ENCODE results near the gene GRK5.
A peak's percentile ranks its signal among the peaks of the same experiment; 100 is the strongest.

The GRK5 gene

DNA sequence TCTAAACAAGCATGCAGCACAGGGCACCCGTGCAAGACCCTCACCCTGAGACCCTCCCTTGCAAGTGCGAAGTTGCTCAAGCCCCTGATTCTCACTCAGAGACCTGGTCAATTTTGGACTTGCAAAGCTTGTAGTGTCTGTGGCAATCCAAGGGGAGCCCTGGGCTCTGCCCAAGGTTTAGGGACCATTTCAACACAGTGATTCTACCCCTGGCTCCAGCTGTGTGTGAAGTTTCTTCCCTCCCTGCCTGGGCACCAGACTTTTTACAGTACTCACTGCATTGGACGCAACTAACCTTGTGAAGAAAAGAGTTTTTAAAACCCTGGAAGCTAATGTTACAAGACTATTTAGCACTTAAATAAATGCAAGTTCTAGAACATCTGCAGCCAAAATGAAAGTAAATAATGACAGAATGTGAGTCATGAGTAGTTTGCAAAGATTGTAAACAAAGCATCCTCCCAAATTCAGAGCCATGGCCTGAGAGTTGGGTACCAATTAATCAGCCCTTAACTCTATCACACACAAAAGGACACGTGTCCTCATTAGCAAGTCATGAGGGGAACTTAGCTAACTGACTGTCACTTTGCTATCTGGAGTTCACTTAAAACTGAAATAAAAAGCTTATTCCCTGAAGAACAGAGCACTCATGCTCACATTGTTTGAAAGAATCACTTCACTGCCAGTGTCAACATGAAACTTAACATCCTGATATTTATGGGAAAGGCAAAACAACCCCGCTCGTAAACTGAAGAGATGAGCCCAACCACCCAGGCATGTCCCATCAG, 287.1 kb downstream of the GRK5 start:
- no peak overlapping the region for H3K18ac ChIP-seq (ENCODE audit: low read length)
- H2AK5ac ChIP-seq (ENCODE audit: low read length), result no peak overlapping the region
- no peak overlapping the region for H3K4ac ChIP-seq (ENCODE audit: low read depth, low read length)
- no peak overlapping the region for H2BK120ac ChIP-seq (ENCODE audit: low read depth, low read length)
- no peak overlapping the region for H3K4me2 ChIP-seq (ENCODE audit: low read length)
- no peaks in the 10 kb centered on the region for H3K79me1 ChIP-seq (ENCODE audit: low read length)
- WGBS (ENCODE audit: extremely low coverage, insufficient coverage, low lambda C conversion rate), result no CpG with 5 or more reads among the region's 6 CpGs
- H2BK15ac ChIP-seq (replicated peaks; ENCODE audit: low read depth), result no peak overlapping the region
- no peak overlapping the region for H3K56ac ChIP-seq (ENCODE audit: low read length)
- no peaks in the 10 kb centered on the region for H3K4me1 ChIP-seq (ENCODE audit: control insufficient read depth, low read depth, low read length)
- H3K9ac ChIP-seq (ENCODE audit: low read length), result no peak overlapping the region
- no peaks in the 10 kb centered on the region for H3K27me3 ChIP-seq (ENCODE audit: insufficient read depth, low read length, poor library complexity)
- no peaks in the 10 kb centered on the region for H3K79me2 ChIP-seq (ENCODE audit: control insufficient read depth, insufficient read depth, low read length)
- DNase-seq, result no peak
- no peak overlapping the region for H2BK5ac ChIP-seq (ENCODE audit: low read length)
- no peaks in the 10 kb centered on the region for H3K36me3 ChIP-seq (ENCODE audit: control insufficient read depth, insufficient read depth, low read length)
- no peak overlapping the region for H3K4me3 ChIP-seq (ENCODE audit: low read length)
- H3K23ac ChIP-seq (ENCODE audit: low read length), result no peak overlapping the region
- H4K8ac ChIP-seq (ENCODE audit: low read depth, low read length), result no peak overlapping the region
- no peak overlapping the region for H3K27ac ChIP-seq (ENCODE audit: low read depth, low read length)
- no peak overlapping the region for H4K5ac ChIP-seq (ENCODE audit: low read length)

DNA sequence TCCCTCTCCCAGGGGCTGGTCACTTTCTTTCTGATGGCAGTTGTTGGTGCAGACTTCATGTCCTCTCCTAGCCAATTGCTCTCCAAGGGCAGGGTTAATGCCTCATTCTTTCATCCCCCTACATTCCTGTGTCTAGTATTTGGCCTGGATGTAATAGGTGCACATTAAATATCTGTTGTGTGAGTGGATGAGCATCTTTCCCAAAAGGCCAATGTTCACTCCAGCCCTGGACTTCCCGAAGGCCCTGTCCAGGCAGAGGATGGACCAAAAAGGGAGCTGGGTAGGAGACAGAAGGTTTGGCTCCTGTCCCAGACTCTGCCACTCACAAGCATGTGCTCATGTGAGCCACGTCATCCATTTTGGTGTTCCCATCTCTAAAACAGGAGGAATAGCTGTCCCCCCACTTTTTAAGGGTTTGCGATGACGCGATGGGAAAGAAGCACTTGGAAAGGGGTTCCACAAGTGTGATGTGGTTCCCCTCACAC, 287.7 kb downstream of the GRK5 start:
- Histone ChIP-seq H2AK5ac (ENCODE audit: low read length) (no peak overlapping the region), H2BK15ac (replicated peaks; ENCODE audit: low read depth) (no peak overlapping the region)
- DNase-seq, result no peak

DNA sequence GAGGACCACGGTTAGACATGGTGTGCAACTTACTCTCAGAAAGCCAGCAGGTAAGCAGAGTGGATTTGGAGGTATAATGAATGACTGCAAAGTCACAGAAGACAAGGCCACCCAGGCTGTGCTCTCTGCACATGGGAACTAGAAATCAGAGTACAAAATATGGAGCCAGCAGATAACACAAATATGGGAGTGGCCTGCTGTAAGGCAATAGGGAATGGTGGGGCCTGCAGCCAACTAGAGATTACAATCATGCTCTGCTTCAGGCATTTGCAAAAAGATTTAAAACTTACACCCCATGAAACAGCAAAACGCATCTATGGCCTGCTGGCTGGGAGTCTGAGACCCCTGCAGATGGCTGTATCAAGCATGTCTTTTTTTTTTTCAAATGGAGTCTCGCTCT, 288.2 kb downstream of the GRK5 start:
- H3K56ac ChIP-seq (ENCODE audit: low read length), result no peak overlapping the region

More for the DNA sequence above, 287.7 kb downstream of the GRK5 start:
- Histone ChIP-seq H3K23ac (ENCODE audit: low read length) (no peak overlapping the region), H4K5ac (ENCODE audit: low read length) (no peak overlapping the region), H3K4me1 (ENCODE audit: control insufficient read depth, low read depth, low read length) (no peaks in the 10 kb centered on the region), H3K36me3 (ENCODE audit: control insufficient read depth, insufficient read depth, low read length) (no peaks in the 10 kb centered on the region), H3K27me3 (ENCODE audit: insufficient read depth, low read length, poor library complexity) (no peaks in the 10 kb centered on the region), H3K4me2 (ENCODE audit: low read length) (no peak overlapping the region), H3K9ac (ENCODE audit: low read length) (no peak overlapping the region), H3K4ac (ENCODE audit: low read depth, low read length) (no peak overlapping the region), H2BK120ac (ENCODE audit: low read depth, low read length) (no peak overlapping the region), H2BK5ac (ENCODE audit: low read length) (no peak overlapping the region), H3K4me3 (ENCODE audit: low read length) (no peak overlapping the region), H3K18ac (ENCODE audit: low read length) (no peak overlapping the region), H3K79me2 (ENCODE audit: control insufficient read depth, insufficient read depth, low read length) (no peaks in the 10 kb centered on the region), H3K56ac (ENCODE audit: low read length) (no peak overlapping the region), H4K8ac (ENCODE audit: low read depth, low read length) (no peak overlapping the region), H3K79me1 (ENCODE audit: low read length) (no peaks in the 10 kb centered on the region), H3K27ac (ENCODE audit: low read depth, low read length) (no peak overlapping the region)
- no CpG with 5 or more reads among the region's 5 CpGs for WGBS (ENCODE audit: extremely low coverage, insufficient coverage, low lambda C conversion rate)

DNA sequence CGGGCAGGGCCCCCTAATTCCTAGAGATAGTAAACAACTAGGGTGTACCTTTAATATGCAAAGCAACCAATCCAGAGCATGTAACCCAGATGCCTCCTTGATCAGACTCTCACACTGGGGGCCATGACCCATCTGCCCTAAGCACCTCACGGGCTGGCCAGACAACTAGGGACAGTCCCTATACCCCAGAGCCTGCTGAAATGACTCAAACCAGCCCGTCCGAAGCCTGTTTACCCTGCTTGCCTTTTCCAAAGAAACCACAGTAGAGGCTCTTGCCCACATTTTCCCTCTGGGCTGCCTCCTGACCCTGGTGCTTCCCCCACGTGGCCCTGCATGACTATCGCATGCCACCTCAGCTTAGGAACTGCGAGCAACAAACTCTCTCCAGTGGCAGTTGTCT, 288.9 kb downstream of the GRK5 start:
- Histone ChIP-seq H4K8ac (ENCODE audit: low read depth, low read length) (no peak overlapping the region), H3K4me1 (ENCODE audit: control insufficient read depth, low read depth, low read length) (no peaks in the 10 kb centered on the region), H4K5ac (ENCODE audit: low read length) (no peak overlapping the region), H3K9ac (ENCODE audit: low read length) (no peak overlapping the region), H3K27me3 (ENCODE audit: insufficient read depth, low read length, poor library complexity) (no peaks in the 10 kb centered on the region), H3K36me3 (ENCODE audit: control insufficient read depth, insufficient read depth, low read length) (no peaks in the 10 kb centered on the region), H2AK5ac (ENCODE audit: low read length) (no peak overlapping the region), H3K4me3 (ENCODE audit: low read length) (no peak overlapping the region), H3K4ac (ENCODE audit: low read depth, low read length) (no peak overlapping the region), H3K27ac (ENCODE audit: low read depth, low read length) (no peak overlapping the region), H2BK120ac (ENCODE audit: low read depth, low read length) (no peak overlapping the region), H3K79me1 (ENCODE audit: low read length) (no peaks in the 10 kb centered on the region), H2BK15ac (replicated peaks; ENCODE audit: low read depth) (no peak overlapping the region), H2BK5ac (ENCODE audit: low read length) (no peak overlapping the region), H3K18ac (ENCODE audit: low read length) (no peak overlapping the region), H3K56ac (ENCODE audit: low read length) (no peak overlapping the region), H3K79me2 (ENCODE audit: control insufficient read depth, insufficient read depth, low read length) (no peaks in the 10 kb centered on the region), H3K23ac (ENCODE audit: low read length) (no peak overlapping the region), H3K4me2 (ENCODE audit: low read length) (no peak overlapping the region)
- peak; percentile 28 for DNase-seq
- no CpG with 5 or more reads among the region's 7 CpGs for WGBS (ENCODE audit: extremely low coverage, insufficient coverage, low lambda C conversion rate)

More for the DNA sequence above, 288.2 kb downstream of the GRK5 start:
- Histone ChIP-seq H3K18ac (ENCODE audit: low read length) (no peak overlapping the region), H3K27ac (ENCODE audit: low read depth, low read length) (no peak overlapping the region), H3K4me2 (ENCODE audit: low read length) (no peak overlapping the region), H2BK5ac (ENCODE audit: low read length) (no peak overlapping the region), H4K5ac (ENCODE audit: low read length) (no peak overlapping the region), H3K79me2 (ENCODE audit: control insufficient read depth, insufficient read depth, low read length) (no peaks in the 10 kb centered on the region), H2AK5ac (ENCODE audit: low read length) (no peak overlapping the region), H3K23ac (ENCODE audit: low read length) (no peak overlapping the region), H3K4me3 (ENCODE audit: low read length) (no peak overlapping the region), H2BK15ac (replicated peaks; ENCODE audit: low read depth) (no peak overlapping the region), H3K27me3 (ENCODE audit: insufficient read depth, low read length, poor library complexity) (no peaks in the 10 kb centered on the region), H3K4me1 (ENCODE audit: control insufficient read depth, low read depth, low read length) (no peaks in the 10 kb centered on the region), H3K36me3 (ENCODE audit: control insufficient read depth, insufficient read depth, low read length) (no peaks in the 10 kb centered on the region), H3K79me1 (ENCODE audit: low read length) (no peaks in the 10 kb centered on the region), H2BK120ac (ENCODE audit: low read depth, low read length) (no peak overlapping the region), H4K8ac (ENCODE audit: low read depth, low read length) (no peak overlapping the region), H3K9ac (ENCODE audit: low read length) (no peak overlapping the region), H3K4ac (ENCODE audit: low read depth, low read length) (no peak overlapping the region)
- WGBS (ENCODE audit: extremely low coverage, insufficient coverage, low lambda C conversion rate), result no CpG with 5 or more reads among the region's 3 CpGs
- DNase-seq, result no peak

DNA sequence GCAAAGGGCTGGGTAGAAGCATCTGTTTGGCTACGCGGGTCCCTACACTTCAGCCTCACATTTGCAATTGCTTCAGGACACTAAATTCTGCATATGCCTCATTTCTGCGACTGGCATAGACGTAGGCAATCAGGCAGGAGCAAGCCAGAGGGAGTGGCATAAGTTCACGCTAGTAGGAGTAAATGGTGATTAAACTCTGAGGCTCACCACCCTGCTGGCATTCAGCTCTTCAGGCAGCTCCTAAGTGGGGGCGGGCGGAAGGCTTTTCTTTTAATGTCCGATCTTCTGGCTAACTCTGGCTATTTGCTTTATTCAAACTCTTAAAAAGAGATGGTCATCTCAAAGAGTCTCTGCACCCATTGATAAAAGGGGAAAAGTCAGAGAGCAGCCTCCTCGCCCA, 289.9 kb downstream of the GRK5 start:
- H3K23ac ChIP-seq (ENCODE audit: low read length), result no peak overlapping the region
- H3K36me3 ChIP-seq (ENCODE audit: control insufficient read depth, insufficient read depth, low read length), result no peaks in the 10 kb centered on the region
- no peaks in the 10 kb centered on the region for H3K79me2 ChIP-seq (ENCODE audit: control insufficient read depth, insufficient read depth, low read length)
- H2BK5ac ChIP-seq (ENCODE audit: low read length), result no peak overlapping the region
- H4K8ac ChIP-seq (ENCODE audit: low read depth, low read length), result no peak overlapping the region
- H2BK15ac ChIP-seq (replicated peaks; ENCODE audit: low read depth), result no peak overlapping the region
- H3K4me2 ChIP-seq (ENCODE audit: low read length), result no peak overlapping the region
- H3K9ac ChIP-seq (ENCODE audit: low read length), result no peak overlapping the region
- WGBS (ENCODE audit: extremely low coverage, insufficient coverage, low lambda C conversion rate), result no CpG with 5 or more reads among the region's 9 CpGs
- no peaks in the 10 kb centered on the region for H3K27me3 ChIP-seq (ENCODE audit: insufficient read depth, low read length, poor library complexity)
- H3K56ac ChIP-seq (ENCODE audit: low read length), result no peak overlapping the region
- H3K4me3 ChIP-seq (ENCODE audit: low read length), result no peak overlapping the region
- DNase-seq, result no peak
- H2AK5ac ChIP-seq (ENCODE audit: low read length), result no peak overlapping the region
- H3K79me1 ChIP-seq (ENCODE audit: low read length), result no peaks in the 10 kb centered on the region
- peaks cover under 1% of the 10 kb centered on the region for H3K4me1 ChIP-seq (ENCODE audit: control insufficient read depth, low read depth, low read length)
- no peak overlapping the region for H4K5ac ChIP-seq (ENCODE audit: low read length)
- H2BK120ac ChIP-seq (ENCODE audit: low read depth, low read length), result no peak overlapping the region
- H3K4ac ChIP-seq (ENCODE audit: low read depth, low read length), result no peak overlapping the region
- H3K27ac ChIP-seq (ENCODE audit: low read depth, low read length), result no peak overlapping the region
- no peak overlapping the region for H3K18ac ChIP-seq (ENCODE audit: low read length)

Data from mesendoderm (in vitro differentiated cells).